NCI-H1092 treated with DMSO at 0.1 percent for 48 hours (cell line): ENCODE data around the gene ATG14.
"Not testable (repeated sequence)": the region's sequence is repeated elsewhere in the genome, so short reads cannot be mapped to it uniquely, and the experiment has no call there.

ENCODE experiments used
- DNase-seq: peaks from one replicate; lab custom pipeline; 2025; lab: John Stamatoyannopoulos, UW

The ATG14 gene

DNA sequence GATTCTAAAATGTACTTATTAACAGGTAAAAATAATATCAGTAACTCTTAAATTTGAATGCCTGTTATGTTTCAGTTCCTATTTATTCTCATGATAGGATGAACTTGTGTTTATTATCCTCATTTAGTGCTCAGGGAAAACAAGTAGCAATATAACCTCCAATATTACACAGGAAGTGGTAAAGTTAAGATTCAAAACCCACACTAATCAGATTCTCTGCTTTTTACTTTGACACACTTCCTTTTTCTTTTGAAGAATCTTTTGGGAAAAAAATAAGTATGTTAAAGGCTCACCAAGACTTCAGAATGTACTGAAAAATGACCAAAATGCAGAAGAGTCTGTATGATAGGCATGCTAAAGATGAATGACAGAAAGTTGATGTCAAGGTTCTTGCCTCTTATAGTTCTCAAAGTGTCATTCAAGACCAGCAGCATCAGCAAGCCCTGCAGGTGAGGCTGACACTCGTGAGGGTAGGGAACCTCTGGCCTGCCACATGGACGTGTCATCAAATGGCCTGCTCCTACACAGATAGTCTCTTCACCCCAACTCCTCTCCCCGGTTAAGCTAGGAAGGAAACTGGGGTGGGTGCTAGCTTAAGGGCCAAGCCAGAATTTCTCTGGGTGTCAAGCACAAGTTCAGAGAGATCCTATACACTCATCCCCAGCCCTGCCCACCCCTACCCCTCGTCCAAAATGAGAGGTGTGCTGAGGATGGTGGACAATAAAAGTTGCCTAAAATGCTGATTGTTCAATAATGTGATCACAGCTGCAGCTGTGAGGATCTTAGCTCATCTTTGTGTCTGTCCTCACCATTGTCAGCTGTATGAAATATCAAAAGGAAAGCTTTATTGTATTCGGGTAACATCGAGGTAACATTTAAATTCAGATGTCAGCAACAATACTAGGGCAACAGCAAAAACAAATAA lies 22.5 kb upstream of the ATG14 start:
- no peak for DNase-seq

DNA sequence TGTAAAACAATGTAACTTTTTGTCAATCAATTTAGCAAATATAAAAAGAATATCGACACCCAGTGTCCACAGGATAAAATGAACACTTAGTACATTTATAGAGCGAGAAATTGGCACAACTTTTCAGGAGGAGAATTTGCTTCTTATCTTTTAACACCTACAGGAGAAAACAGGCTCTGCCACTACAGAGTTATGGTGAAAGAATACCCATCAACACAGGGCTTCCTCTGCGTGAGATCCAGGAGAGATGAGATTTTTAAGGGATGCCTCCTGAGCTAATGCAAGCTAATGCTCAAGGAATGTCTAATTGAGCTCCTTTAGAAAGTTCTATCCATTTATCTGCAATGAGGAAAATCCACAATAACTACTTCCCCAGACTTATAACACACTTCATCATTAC lies 21.0 kb upstream of the ATG14 start:
- no peak for DNase-seq

DNA sequence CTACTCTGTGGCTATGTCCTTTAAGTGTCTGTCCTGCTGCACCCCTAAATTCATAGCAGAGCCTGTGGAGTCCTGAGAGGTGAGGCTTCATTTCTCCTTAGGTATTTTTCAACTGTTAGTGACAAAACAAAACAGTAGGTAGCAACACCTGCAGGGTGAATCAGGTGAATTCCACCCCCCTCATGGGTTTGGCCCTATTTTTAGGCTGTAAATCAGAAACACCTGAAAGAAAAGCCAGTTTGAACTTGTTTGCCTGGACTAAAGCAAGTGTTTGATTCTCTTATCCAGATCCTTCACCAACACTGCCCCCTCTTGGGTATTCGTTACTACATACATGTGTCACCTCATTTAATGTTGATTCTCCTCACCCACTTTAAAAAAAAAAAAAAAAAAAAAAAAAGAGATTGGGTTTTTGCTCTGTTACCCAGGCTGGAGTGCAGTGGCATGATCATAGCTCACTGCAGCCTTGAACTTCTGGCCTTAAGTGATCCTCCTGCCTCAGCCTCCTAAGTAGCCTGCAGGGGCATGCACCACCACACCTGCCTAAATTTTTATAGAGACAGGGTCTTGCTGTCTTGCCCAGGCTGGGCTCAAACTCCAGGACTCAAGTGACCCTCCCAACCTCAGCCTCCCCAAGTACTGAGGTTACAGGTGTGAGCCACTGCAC lies 18.5 kb upstream of the ATG14 start:
- peak; percentile 46 for DNase-seq

DNA sequence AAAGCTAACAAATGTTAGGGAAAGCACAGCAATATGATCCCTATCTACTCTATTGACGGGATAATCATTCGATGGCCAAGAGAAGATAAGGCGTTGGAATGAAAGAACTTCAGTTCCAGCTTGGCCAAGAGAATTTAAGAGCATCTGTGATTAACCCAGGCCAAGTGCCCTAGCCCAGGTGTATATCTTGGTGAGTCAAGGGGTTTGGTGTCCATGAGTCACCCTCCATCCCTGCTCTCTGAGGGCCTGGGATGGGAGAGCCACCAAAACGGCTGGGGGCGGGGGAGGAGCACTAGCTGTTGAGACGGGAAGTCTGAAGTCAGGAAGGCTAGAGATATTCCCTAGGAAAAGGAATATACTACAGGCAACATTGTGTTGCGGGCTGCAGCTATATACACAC lies 15.8 kb upstream of the ATG14 start:
- no peak for DNase-seq

DNA sequence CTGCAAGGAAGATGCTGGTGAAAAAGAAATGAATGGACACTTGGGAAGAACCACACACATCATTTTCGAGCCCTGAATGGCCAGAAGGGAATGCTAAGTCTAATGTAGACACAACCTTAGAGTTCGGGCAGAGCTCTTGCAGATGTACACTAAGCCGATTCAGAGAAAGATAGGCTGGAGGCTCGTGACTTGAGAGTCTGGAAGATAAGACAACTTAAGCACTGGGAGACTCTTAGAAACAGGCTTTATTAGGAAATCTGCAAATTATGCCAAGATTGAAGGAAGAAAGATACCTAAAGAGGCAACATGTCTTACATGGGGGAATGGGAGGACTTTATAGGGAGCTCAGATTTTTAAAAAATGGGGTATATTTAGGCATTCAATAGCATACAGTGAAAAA lies 15.3 kb upstream of the ATG14 start:
- no peak for DNase-seq

DNA sequence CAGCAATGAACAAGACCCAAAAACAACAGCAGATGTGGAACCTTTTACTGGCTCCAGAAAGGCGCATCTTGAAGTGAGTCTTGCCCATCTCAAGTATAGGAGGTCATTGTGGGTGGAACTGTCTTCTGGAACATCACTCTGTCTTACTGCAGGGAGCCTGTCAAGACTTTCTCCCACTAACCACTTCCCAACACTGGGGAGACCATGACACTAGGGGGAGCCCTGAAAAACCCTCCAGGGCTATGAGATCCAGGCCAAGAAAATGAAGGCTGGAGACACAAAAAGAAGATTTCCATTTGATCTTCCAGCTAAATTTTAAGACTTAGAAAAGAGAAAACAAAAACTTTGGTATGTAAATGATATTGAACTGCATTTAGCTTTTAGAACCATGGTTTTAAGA lies 13.5 kb upstream of the ATG14 start:
- no peak for DNase-seq

DNA sequence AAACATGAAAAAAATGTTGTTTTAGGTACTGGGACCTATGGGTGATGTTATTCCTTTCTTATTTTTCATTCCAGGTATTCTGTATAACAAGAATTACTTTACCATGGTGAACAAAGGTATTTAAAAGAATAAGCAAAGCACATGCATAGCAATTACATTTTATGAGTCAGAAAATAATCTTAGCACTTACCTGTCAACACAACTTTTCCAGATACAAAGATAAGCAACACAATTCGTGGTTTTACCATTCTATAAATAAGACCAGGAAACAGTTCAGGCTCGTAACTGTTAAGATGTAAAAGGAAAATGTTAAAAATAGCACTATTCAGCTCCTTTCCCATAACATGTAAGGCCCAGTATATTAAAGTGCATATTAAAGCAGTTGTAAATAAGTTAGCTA lies 12.3 kb upstream of the ATG14 start:
- no peak for DNase-seq

DNA sequence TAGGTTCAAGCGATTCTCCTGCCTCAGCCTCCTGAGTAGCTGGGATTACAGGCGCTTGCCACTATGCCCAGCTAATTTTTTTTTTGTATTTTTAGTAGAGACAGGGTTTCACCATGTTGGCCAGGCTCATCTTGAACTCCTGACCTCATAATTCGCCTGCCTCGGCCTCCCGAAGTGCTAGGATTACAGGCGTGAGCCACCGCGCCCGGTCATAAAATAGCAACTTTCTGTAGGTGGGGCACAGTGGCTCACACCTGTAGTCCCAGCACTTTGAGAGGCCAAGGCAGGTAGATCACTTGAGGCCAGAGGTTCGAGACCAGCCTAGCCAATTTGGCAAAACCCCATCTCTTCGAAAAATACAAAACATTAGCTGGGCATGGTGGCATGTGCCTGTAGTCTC lies 10.7 kb upstream of the ATG14 start:
- DNase-seq = not testable (repeated sequence)

DNA sequence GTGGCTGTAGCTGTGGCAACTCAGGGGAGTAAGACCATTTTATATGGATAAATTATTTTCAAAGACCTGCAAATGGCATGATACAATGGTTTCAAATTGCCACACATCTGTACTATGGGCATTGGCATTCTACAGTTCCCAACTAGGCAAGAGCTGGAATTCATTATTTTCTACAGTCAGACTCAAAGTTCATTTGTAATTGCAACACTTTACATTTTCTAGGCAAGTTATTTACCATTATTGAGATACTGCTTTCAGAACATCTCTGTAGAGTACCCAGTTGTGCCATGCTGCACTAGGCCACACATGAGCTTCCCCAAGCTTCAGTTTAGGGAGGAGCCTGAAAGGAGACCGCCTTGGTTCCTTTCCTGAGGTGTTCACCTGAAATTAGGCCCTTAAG lies 8.0 kb upstream of the ATG14 start:
- DNase-seq = no peak

DNA sequence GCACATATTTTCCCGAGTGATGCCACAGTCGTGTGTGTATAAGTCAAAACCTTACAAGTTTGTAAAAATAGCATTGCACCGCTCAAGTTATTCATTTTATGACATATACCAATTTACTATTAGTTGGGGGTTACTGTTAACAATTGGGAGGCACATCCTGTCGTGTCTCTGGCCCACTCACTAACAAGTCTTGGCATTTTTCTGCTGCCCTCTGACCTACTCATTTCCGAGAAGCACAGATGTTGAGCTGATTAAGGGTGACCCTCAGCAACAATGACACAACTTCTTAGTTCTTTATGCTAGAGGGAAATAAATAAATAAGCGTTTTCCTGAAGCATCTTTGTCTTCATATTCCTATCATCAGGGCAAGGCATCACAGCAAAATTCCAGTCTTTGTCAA lies 6.8 kb upstream of the ATG14 start:
- no peak for DNase-seq

DNA sequence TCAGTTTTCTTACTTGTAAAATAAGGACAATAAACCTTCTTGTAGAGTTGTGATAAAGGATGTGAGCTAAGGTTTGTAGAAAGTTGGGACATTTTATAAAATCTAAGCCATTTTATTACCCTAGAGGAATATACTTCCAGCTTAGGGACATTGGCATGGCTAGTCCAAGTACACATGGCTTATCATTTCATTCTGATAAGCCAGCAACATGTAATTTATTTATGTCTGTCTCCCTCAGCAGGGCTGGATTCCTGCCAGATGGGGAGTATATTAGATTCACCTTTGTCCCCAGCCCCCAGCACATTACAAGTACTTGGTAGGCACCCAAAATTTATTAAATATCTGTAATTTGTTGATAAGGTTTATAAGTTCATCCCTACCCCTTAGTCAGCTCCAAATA lies 6.3 kb upstream of the ATG14 start:
- DNase-seq = no peak

DNA sequence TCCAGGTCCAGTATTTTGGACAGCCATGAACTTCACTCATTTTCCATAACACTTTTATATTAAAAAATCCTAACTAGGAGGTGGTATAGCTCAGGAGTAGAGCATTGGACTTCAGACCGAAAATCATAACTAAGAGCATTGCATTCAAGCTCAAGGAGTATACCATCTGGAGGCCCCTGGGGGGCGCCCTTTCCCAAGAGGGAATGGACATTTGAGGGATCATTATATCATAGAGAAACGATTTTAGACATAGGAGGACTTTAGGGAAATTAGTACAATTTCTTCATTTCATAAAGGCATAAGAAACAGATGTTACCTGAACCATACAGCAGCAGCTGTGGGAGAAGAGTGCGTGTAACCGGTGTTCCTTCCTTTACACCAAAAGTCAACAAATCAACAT lies 5.2 kb upstream of the ATG14 start:
- DNase-seq = no peak

DNA sequence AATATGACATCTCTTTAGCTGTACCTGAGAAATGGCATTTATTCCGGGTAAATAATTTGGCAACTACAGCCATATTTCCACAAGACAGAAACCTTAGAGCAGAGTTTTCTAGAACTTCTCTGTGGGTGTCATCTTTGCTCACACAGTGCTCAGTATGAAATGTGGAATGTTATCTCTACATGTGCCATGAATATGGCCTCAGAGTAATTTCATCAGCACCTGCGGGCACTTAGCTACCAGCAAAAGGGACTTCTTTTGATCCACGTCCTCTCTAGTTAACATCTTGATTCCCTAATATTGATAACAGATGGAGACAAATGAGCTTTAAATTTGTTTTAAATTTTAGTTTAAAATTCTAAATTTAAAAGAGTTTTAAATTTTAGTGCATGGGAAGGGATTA lies 2.9 kb upstream of the ATG14 start:
- DNase-seq = no peak

DNA sequence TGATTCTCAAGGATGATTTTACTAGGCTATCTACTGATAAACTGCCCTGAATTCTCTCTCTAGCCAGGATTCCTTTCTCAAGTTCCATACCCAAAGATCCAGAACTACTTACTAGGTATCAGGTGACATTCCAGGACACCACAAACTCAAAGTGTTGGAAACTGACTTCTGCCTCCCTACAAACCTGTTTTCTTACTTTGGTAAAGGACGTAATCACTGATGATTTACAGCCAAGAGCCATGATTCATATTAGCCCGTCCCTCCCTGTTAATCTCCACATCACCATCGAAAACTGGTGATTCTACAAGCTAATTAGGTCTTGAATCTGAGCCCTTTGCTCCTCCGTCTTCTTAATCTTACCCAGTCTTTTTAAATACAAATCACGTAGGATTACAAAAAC lies 1.0 kb upstream of the ATG14 start:
- DNase-seq = no peak

DNA sequence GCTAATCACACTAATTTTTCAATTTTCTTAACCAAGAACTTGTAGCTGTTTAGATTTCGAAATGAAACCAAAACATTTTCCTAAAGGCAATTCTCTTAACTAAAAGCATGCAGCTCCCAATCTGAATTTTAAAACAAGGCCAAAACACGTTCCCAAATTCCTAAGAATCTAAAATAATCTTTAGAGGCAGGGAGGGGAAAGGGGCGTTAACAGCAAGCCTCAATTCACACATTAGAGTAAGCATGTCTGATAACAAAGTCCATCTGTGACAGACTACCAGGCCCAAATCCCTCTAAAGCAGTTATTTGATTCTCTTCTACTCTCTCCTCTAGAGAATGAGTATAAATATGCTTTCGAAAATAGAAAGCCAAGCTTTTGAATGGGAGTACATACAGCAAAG lies 754 bp downstream of the ATG14 start:
- DNase-seq = no peak

DNA sequence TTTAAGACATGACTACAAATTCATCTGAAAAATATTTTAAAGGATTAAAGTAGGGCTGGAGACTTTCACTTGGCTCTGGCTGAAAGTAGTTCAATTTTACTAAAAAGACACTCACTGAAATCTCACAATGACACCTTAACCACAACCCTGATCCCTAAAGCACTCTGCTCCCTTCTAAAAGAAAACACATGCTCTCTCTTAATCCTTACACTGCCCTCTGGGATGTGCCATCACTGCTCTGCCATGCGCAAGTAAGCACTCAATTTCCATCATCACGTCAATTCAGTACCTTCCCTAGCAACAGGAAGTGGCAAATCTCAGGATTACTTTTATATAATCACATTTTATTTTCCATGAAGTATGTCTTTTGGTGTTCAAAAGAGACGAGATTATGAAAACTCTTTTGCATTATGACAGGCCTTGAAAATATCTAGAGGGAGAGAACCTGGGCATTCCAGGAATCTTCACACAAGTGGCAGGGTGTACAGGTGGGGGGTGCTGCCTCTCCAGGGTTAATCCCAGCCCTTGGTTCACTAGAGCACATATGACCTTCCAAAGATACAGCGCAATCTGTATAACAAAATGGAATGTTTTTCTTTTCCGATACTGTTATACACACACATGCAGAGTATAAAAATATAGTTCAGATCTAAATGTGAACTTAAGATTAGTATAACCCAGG lies 7.3 kb downstream of the ATG14 start:
- no peak for DNase-seq

DNA sequence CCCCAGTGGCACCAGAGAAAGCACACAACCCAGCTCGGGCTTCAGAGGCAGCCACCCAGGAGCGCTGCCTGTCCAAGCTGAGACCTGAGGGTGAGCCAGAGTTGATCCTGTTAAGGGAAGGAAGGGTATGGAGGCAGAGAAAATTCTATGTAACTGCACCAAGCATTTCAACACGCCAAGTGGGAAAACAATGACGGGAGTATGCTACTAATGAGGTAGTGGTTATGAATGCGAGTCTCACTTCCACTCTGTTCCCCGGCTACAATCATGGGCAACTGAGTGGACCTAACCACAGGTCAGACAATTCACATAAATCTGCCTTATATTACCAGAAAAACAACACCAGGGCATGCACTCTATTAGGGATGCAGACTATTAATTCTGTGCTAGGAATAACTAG lies 9.9 kb downstream of the ATG14 start:
- DNase-seq = no peak

DNA sequence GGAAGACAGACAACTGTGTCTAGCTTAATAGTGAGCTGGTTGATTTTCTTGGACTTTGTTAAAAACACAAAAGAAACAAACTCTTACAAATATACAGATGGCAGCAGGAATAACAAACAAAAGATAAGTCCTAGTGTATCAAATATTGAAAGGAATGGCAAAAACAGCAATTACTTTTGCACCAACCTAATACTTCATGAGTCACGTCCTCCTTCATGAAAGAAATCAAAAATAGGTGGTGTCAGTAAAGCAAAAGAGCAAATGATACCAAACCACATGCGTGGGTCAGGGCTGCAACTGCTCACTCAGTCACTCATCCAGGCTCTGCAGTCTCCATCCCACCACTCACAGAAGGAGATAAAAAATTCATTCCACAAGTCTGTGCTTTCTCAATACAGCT lies 11.8 kb downstream of the ATG14 start:
- DNase-seq = no peak

DNA sequence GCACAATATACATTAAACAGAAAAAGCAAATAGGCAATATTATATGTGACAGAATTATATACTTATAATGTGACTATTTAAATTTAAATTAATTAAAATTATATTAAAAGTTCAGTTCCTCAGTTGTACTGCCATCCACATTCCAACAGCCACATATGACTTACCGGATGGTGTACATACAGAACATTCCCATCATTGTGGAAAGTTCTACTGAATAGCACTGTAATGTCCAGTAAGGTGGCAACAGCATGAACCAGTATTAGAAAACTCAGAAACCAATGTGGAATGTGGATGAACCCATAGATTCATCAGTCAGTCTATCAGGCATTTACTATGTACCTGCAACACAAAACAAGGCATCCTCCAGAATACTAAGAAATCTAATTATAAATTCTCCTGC lies 12.4 kb downstream of the ATG14 start:
- no peak for DNase-seq

DNA sequence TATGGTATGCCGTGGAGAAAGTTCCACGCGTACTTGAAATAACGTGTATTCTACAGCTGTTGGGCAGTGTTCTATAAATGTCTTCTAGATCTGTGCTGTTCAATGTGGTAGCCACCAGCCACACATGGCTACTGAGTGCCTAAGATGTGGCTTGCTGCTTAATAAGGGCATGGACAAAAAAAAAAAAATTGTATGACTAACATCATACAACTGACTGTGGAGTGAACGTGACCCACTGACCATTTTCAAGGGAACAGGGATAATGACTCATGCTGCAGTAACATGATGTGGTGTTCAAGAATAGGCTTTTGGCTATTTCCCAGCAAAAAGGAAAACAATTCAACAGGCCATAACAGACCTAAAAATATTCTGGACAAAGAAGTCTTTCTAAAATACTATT lies 13.0 kb downstream of the ATG14 start:
- no peak for DNase-seq

DNA sequence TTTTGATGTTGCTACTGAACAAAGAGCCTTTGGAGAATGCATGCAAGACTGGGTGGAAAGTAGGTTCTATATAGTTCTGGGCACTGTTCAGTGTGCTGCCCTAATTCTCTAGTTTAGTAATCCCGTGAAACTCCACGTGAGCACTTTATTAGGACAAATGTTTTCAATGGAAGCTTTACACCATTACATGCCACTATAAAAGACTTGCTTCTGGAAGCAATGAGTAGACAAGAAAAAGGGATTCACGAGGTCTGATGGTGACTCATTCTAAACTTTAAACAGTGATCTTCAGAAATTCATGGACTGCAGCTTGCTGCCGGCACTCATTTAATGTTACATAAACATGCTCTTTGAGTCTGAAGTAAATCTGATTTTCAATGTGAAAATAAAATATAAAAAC lies 22.3 kb downstream of the ATG14 start:
- no peak for DNase-seq

DNA sequence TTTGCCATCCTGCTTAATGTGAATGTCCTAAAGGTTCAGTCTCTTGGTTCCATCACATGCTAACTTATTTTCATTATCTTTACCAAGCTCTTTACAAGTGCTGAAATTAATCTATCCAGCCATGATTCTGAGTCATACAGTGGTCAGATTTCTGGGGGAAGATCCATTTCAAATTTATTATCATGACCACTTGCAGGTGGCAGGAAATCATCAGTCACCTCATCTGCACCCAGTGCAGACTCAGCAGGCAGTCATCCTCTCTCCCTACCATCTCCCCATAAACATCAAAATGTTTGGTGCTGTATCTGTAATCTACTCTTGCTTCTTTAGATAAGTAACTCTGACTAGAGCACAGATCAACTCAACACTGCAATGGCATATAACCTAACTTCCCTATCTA lies 23.5 kb downstream of the ATG14 start:
- DNase-seq = no peak

DNA sequence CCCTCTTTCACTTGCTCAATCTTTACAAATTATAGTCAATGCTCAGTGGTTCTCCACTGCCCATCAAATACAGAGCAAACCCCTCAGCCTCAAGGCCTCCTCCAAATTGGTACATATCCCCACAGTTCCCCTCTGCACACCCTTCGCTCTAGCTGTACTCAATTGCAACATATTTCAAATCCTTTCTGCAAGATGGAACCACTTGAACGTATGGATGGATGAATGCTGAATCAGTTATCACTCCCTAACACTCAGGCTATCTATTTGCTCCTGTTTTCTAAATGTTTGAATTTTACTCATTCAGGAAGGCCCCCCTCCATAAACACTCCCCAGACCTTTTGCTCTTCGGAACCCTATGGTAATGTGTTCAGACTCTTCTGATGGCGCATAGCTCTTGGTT lies 24.5 kb downstream of the ATG14 start:
- DNase-seq = no peak
